Measurements from ENCODE around the gene CD300LD. TPM values are rescaled to one million over a fixed set of nuclear protein-coding genes. Genes with fewer than 3 reads are reported as not detected.

Gene CD300LD
- polyA plus RNA-seq, 3 donors: 0.33 to 0.50 (median 0.41) TPM

DNA sequence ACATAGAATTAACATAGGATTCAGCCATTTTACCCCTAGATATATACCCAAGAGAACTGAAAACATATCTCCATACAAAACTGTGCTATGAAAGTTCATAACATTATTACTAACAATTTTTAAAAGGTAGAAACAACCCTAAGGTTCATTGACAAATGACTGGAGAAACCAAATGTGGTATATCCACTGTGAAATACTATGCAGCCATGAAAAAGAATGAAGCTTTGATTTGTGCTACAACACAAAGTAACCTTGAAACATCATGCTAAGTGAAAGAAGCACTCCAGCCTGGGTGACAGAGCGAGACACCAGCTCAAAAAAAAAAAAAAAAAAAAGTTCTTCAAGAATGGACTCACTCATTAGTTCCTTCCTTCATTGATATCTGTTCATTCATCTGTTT lies 580 bp downstream of the CD300LD start:
- TF ChIP-seq, protein P1, sequence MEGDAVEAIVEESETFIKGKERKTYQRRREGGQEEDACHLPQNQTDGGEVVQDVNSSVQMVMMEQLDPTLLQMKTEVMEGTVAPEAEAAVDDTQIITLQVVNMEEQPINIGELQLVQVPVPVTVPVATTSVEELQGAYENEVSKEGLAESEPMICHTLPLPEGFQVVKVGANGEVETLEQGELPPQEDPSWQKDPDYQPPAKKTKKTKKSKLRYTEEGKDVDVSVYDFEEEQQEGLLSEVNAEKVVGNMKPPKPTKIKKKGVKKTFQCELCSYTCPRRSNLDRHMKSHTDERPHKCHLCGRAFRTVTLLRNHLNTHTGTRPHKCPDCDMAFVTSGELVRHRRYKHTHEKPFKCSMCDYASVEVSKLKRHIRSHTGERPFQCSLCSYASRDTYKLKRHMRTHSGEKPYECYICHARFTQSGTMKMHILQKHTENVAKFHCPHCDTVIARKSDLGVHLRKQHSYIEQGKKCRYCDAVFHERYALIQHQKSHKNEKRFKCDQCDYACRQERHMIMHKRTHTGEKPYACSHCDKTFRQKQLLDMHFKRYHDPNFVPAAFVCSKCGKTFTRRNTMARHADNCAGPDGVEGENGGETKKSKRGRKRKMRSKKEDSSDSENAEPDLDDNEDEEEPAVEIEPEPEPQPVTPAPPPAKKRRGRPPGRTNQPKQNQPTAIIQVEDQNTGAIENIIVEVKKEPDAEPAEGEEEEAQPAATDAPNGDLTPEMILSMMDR (IDR thresholded peaks at IDR 0.05): no peak
- no peaks in the 10 kb centered on the region for H4K20me1 ChIP-seq (ENCODE audit: insufficient read depth, low read length)
- no peaks in the 10 kb centered on the region for H3K36me3 ChIP-seq (replicated peaks in 1 of 2; ENCODE audit: control insufficient read depth in 1 of 2, insufficient read depth in 2 of 2, low read length in 2 of 2)
- H3K4me3 ChIP-seq (replicated peaks in 1 of 3; ENCODE audit: low read depth in 2 of 3, low read length in 3 of 3): no peak overlapping the region
- no peaks in the 10 kb centered on the region for H3K27me3 ChIP-seq (ENCODE audit: control insufficient read depth in 2 of 2, insufficient read depth in 2 of 2, low read length in 2 of 2)
- no peak overlapping the region for H2AFZ ChIP-seq (ENCODE audit: insufficient read depth, low read depth, low read length, poor library complexity, severe bottlenecking)
- no peak for DNase-seq
- intact Hi-C loops (cut with micrococcal nuclease): no loop called here
- no CpG with 5 or more reads among the region's 1 CpG for WGBS (ENCODE audit: insufficient coverage)
- H3K27ac Mint-ChIP-seq: peak overlapping the region in 1 of 7 donors; percentile 24
- no peaks in the 10 kb centered on the region for H3K9me3 Mint-ChIP-seq
- H3K9me3 ChIP-seq (replicated peaks in 1 of 2; ENCODE audit: control insufficient read depth in 1 of 2, insufficient read depth in 1 of 2, low read length in 2 of 2): no peaks in the 10 kb centered on the region
- peak overlapping the region; percentile 21 for H3K4me2 ChIP-seq (replicated peaks; ENCODE audit: extremely low read depth, low read length, poor library complexity, severe bottlenecking)
- no peak overlapping the region for H3K4me3 Mint-ChIP-seq
- no peak overlapping the region for H3K27ac ChIP-seq (ENCODE audit: low read depth in 1 of 2, low read length in 2 of 2)
- H3K4me1 Mint-ChIP-seq: peaks cover 31% of the 10 kb centered on the region
- no peaks in the 10 kb centered on the region for H3K79me2 ChIP-seq (ENCODE audit: insufficient read depth, low read length)
- peaks cover 7 to 12% (median 8%) of the 10 kb centered on the region in 3 donors for H3K27me3 Mint-ChIP-seq (ENCODE audit: low read depth in 3 of 3)
- H3K36me3 Mint-ChIP-seq: peaks cover 0 to 7% of the 10 kb centered on the region in 2 donors
- peaks cover 33 to 35% of the 10 kb centered on the region in 2 donors for H3K4me1 ChIP-seq (ENCODE audit: control insufficient read depth in 1 of 2, insufficient read depth in 2 of 2, low read length in 2 of 2)
- H3K9ac ChIP-seq (ENCODE audit: insufficient read depth, low read length, poor library complexity, severe bottlenecking): no peak overlapping the region

DNA sequence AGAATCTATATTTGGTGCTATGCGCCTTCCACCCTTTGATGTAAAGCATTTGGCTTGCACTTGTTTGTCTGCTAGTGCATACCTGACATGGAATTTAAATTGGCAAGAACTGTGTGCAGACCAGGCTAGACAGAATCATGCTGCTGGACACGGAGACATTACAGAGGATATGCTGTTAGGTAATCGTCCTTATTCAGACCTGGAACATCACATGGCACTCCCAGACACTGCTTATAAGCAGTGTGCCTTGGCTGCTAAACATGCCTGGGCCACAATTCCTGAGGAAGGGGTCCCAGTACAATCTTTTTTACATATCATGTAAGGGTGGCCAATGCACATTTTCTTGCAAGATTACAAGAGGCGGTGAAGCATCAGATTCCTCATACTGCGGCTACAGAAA lies 6.4 kb downstream of the CD300LD start:
- TF ChIP-seq, protein P1 (IDR thresholded peaks at IDR 0.05): no peak
- H4K20me1 ChIP-seq (ENCODE audit: insufficient read depth, low read length): no peaks in the 10 kb centered on the region
- no peak overlapping the region for H3K4me2 ChIP-seq (replicated peaks; ENCODE audit: extremely low read depth, low read length, poor library complexity, severe bottlenecking)
- H3K4me3 Mint-ChIP-seq: no peak overlapping the region
- H3K27ac Mint-ChIP-seq: no peak overlapping the region
- peaks cover 4 to 12% (median 8%) of the 10 kb centered on the region in 3 donors for H3K27me3 Mint-ChIP-seq (ENCODE audit: low read depth in 3 of 3)
- no peaks in the 10 kb centered on the region for H3K4me1 Mint-ChIP-seq
- intact Hi-C loops (cut with micrococcal nuclease): no loop called here
- H3K36me3 Mint-ChIP-seq: peaks cover 0 to 6% of the 10 kb centered on the region in 2 donors
- WGBS (ENCODE audit: insufficient coverage): 92% methylated on average over 3 of the region's 5 CpGs
- H3K9me3 Mint-ChIP-seq: peaks cover 5 to 14% (median 10%) of the 10 kb centered on the region in 7 donors
- no peak overlapping the region for H3K9ac ChIP-seq (ENCODE audit: insufficient read depth, low read length, poor library complexity, severe bottlenecking)
- no peaks in the 10 kb centered on the region for H3K36me3 ChIP-seq (replicated peaks in 1 of 2; ENCODE audit: control insufficient read depth in 1 of 2, insufficient read depth in 2 of 2, low read length in 2 of 2)
- H2AFZ ChIP-seq (ENCODE audit: insufficient read depth, low read depth, low read length, poor library complexity, severe bottlenecking): no peak overlapping the region
- H3K27me3 ChIP-seq (ENCODE audit: control insufficient read depth in 2 of 2, insufficient read depth in 2 of 2, low read length in 2 of 2): no peaks in the 10 kb centered on the region
- H3K4me3 ChIP-seq (replicated peaks in 1 of 3; ENCODE audit: low read depth in 2 of 3, low read length in 3 of 3): no peak overlapping the region
- DNase-seq: no peak
- no peak overlapping the region for H3K27ac ChIP-seq (ENCODE audit: low read depth in 1 of 2, low read length in 2 of 2)
- H3K79me2 ChIP-seq (ENCODE audit: insufficient read depth, low read length): no peaks in the 10 kb centered on the region
- H3K4me1 ChIP-seq (ENCODE audit: control insufficient read depth in 1 of 2, insufficient read depth in 2 of 2, low read length in 2 of 2): no peaks in the 10 kb centered on the region
- H3K9me3 ChIP-seq (replicated peaks in 1 of 2; ENCODE audit: control insufficient read depth in 1 of 2, insufficient read depth in 1 of 2, low read length in 2 of 2): peaks cover 8 to 10% of the 10 kb centered on the region in 2 donors
